SK-N-SH (cell line): ENCODE measurements around the gene CAPS. TPM values are rescaled to one million over a fixed set of nuclear protein-coding genes. Genes with fewer than 3 reads are reported as not detected.

ENCODE experiments used
- CTCF ChIA-PET: fragments of 300-600, 350-600 bp; formaldehyde crosslinking; extraction: SDS; loops from one replicate; lab custom pipeline; 2021; lab: Yijun Ruan, JAX
- POLR2A ChIA-PET: fragments of 350-600 bp; sonication (Branson Sonifier 250); formaldehyde crosslinking; extraction: SDS; loops from one replicate; lab custom pipeline; 2020; ENCODE audit warnings: antibody characterized with exemption, inconsistent platforms; lab: Yijun Ruan, JAX
- DNase-seq: peaks from one replicate; pipeline ENCODE4 v3.0.0; 2012
- H2AFZ ChIP-seq: fragments of 200-600 bp; sonication (generic); 2 replicates; pipeline ENCODE4 v1.8.1; 2016; ENCODE audit warnings: antibody characterized with exemption, mild to moderate bottlenecking, low read depth
- H3F3A ChIP-seq: fragments of 200-600 bp; sonication (generic); replicated peaks from 2 replicates; pipeline ENCODE3; 2016; ENCODE audit warnings: antibody characterized with exemption, mild to moderate bottlenecking; ENCODE audit not compliant: insufficient read depth
- H3K27ac ChIP-seq, 2 experiments: fragments of 200-500 bp in 1 of 2; fragments of 200-600 bp in 1 of 2; sonication (Bioruptor generic) in 1 of 2; sonication (generic), shearing (Covaris generic) in 1 of 2; 2 replicates each; pipeline versions ENCODE4 v1.5.1 to v1.6.1; 2014 to 2016; ENCODE audit warnings: low read depth in 2 of 2, inconsistent platforms in 1 of 2, low read length in 1 of 2, mild to moderate bottlenecking in 1 of 2, mixed read lengths in 1 of 2
- H3K27me3 ChIP-seq: fragments of 200-600 bp; sonication (generic), shearing (Covaris generic); 2 replicates; pipeline ENCODE4 v1.6.1; 2016; ENCODE audit warnings: mixed run types; ENCODE audit not compliant: insufficient read depth
- H3K36me3 ChIP-seq, 2 experiments: fragments of 200-500 bp in 1 of 2; fragments of 200-600 bp in 1 of 2; sonication (Bioruptor generic) in 1 of 2; sonication (generic) in 1 of 2; replicated peaks in 1 of 2; 2 replicates each; pipeline versions ENCODE3 to v1.5.1; 2014 to 2016; ENCODE audit warnings: low read length in 1 of 2, mild to moderate bottlenecking in 1 of 2; ENCODE audit not compliant: insufficient read depth in 2 of 2, control insufficient read depth in 1 of 2
- H3K4me1 ChIP-seq, 2 experiments: fragments of 200-500 bp in 1 of 2; fragments of 200-600 bp in 1 of 2; sonication (Bioruptor generic) in 1 of 2; sonication (generic), shearing (Covaris generic) in 1 of 2; 2 replicates each; pipeline versions ENCODE4 v1.5.1 to v1.6.1; 2014 to 2016; ENCODE audit warnings: low read depth in 1 of 2, low read length in 1 of 2, mixed run types in 1 of 2; ENCODE audit not compliant: insufficient read depth in 2 of 2, control insufficient read depth in 1 of 2
- H3K4me2 ChIP-seq: fragments of 200-600 bp; sonication (generic), shearing (Covaris generic); 2 replicates; pipeline ENCODE4 v1.6.1; 2017; ENCODE audit warnings: mixed run types
- H3K4me3 ChIP-seq, 2 experiments: fragments of 200-500 bp in 1 of 2; fragments of 200-600 bp in 1 of 2; sonication (Bioruptor generic) in 1 of 2; sonication (generic), shearing (Covaris generic) in 1 of 2; 2 replicates each; pipeline versions ENCODE4 v1.5.1 to v1.8.1; 2014 to 2016; ENCODE audit warnings: low read depth in 2 of 2, inconsistent platforms in 1 of 2, low read length in 1 of 2, mild to moderate bottlenecking in 1 of 2, mixed read lengths in 1 of 2, moderate library complexity in 1 of 2
- H3K79me2 ChIP-seq: fragments of 200-600 bp; sonication (generic); 2 replicates; pipeline ENCODE4 v1.8.1; 2017; ENCODE audit warnings: mild to moderate bottlenecking; ENCODE audit not compliant: insufficient read depth
- H3K9ac ChIP-seq: fragments of 200-600 bp; sonication (generic); 2 replicates; pipeline ENCODE4 v1.6.1; 2017; ENCODE audit warnings: mixed run types
- H3K9me2 ChIP-seq: fragments of 200-600 bp; sonication (generic); 2 replicates; pipeline ENCODE4 v1.6.1; 2017; ENCODE audit warnings: mixed run types
- H3K9me3 ChIP-seq: fragments of 200-600 bp; sonication (generic); 2 replicates; pipeline ENCODE4 v1.6.1; 2017; ENCODE audit warnings: mixed run types, mild to moderate bottlenecking, moderate library complexity
- H4K20me1 ChIP-seq: fragments of 200-600 bp; sonication (generic); 2 replicates; pipeline ENCODE4 v1.6.1; 2017; ENCODE audit warnings: mild to moderate bottlenecking, mixed run types; ENCODE audit not compliant: insufficient read depth
- CHD2 ChIP-seq: fragments of 150-350 bp; IDR thresholded peaks from 2 replicates; pipeline ENCODE4 v1.6.1; 2018; ENCODE audit warnings: low read length; ENCODE audit not compliant: partially characterized antibody
- CTCF ChIP-seq: fragments of 200-600 bp; sonication (generic); IDR thresholded peaks from 2 replicates; pipeline ENCODE4 v1.6.1; 2017; ENCODE audit warnings: antibody characterized with exemption, mild to moderate bottlenecking, moderate library complexity
- EZH2phosphoT487 ChIP-seq: fragments of 200-600 bp; sonication (generic); IDR thresholded peaks from 2 replicates; pipeline ENCODE4 v1.6.1; 2017; ENCODE audit warnings: low read depth, mixed run types, mild to moderate bottlenecking, antibody characterized with exemption, moderate library complexity, borderline replicate concordance
- FOSL2 ChIP-seq: IDR thresholded peaks from 2 replicates; pipeline ENCODE4 v1.4.0; 2012; ENCODE audit warnings: low read depth, mild to moderate bottlenecking, moderate library complexity, borderline replicate concordance
- FOXJ3 ChIP-seq: sonication (generic); formaldehyde crosslinking; IDR thresholded peaks from 2 replicates; pipeline ENCODE4 v1.5.1; 2020; ENCODE audit warnings: mild to moderate bottlenecking, missing genetic modification reagents
- FOXM1 ChIP-seq: IDR thresholded peaks from 2 replicates; pipeline ENCODE4 v1.4.0; 2012; ENCODE audit warnings: low read depth, mild to moderate bottlenecking
- GABPA ChIP-seq: IDR thresholded peaks from 2 replicates; pipeline ENCODE4 v1.4.0; 2012; ENCODE audit warnings: low read depth, mild to moderate bottlenecking
- GATA2 ChIP-seq: sonication (generic); formaldehyde crosslinking; IDR thresholded peaks from 2 replicates; pipeline ENCODE4 v1.5.0; 2020; ENCODE audit warnings: mild to moderate bottlenecking, missing genetic modification reagents
- IRF3 ChIP-seq: fragments of 150-350 bp; IDR thresholded peaks from 2 replicates; pipeline ENCODE4 v1.6.1; 2016; ENCODE audit warnings: mild to moderate bottlenecking, low read depth, low read length
- MAX ChIP-seq: IDR thresholded peaks from 2 replicates; pipeline ENCODE4 v1.4.0; 2012; ENCODE audit warnings: low read depth
- NRF1 ChIP-seq: IDR thresholded peaks from 2 replicates; pipeline ENCODE4 v1.6.1; 2012; ENCODE audit warnings: low read depth, mild to moderate bottlenecking, low read length
- PBX3 ChIP-seq: IDR thresholded peaks from 2 replicates; pipeline ENCODE4; 2012
- RCOR1 ChIP-seq: fragments of 150-350 bp; IDR thresholded peaks from 2 replicates; pipeline ENCODE4 v1.6.1; 2017; ENCODE audit warnings: antibody characterized with exemption, low read length
- RFX5 ChIP-seq: IDR thresholded peaks from 2 replicates; pipeline ENCODE4 v1.6.1; 2012; ENCODE audit warnings: mild to moderate bottlenecking, improper control_type of control experiment, low read length
- SIN3A ChIP-seq: IDR thresholded peaks from 2 replicates; pipeline ENCODE4 v1.6.1; 2012; ENCODE audit warnings: low read depth, mild to moderate bottlenecking, low read length, moderate library complexity, borderline replicate concordance
- SMC3 ChIP-seq: IDR thresholded peaks from 2 replicates; pipeline ENCODE4 v1.6.1; 2012; ENCODE audit warnings: low read depth, low read length, improper control_type of control experiment
- TAF1 ChIP-seq: IDR thresholded peaks from 2 replicates; pipeline ENCODE4 v1.6.1; 2012; ENCODE audit warnings: low read depth, mild to moderate bottlenecking, low read length, moderate library complexity, borderline replicate concordance
- TCF12 ChIP-seq: IDR thresholded peaks from 2 replicates; pipeline ENCODE4 v1.4.0; 2012
- TEAD4 ChIP-seq: IDR thresholded peaks from 2 replicates; pipeline ENCODE4 v1.4.0; 2012; ENCODE audit warnings: mild to moderate bottlenecking, borderline replicate concordance; ENCODE audit not compliant: insufficient read depth
- USF2 ChIP-seq: fragments of 150-350 bp; IDR thresholded peaks from 2 replicates; pipeline ENCODE4 v1.6.1; 2017; ENCODE audit warnings: antibody characterized with exemption, low read length, low read depth, borderline replicate concordance
- WGBS: methylation state at CpG from one replicate; pipeline ENCODE4 v1.1.6; 2017; ENCODE audit warnings: low lambda C conversion rate; 5-methylcytosine and 5-hydroxymethylcytosine counted together
- polyA plus RNA-seq, 3 experiments: library from polyadenylated mRNA; depleted of rRNA; stranded (reverse); fragments of >200 nt; gene quantifications; 2 replicates each; pipeline ENCODE4 v1.2.3, GENCODE V29; 2012

The CAPS gene
- polyA plus RNA-seq, 1 of the 3 experiments (the other 2 are of a cell fraction) = 13.4 TPM

GRCh38 chr19:5865772-5866171 is 48.3 kb upstream of the CAPS start:
- ChIA-PET CTCF (interaction anchor here (1.3 kb wide), 1 partner anchor 62 kb away, joined by 4 read pairs; no protein-coding TSS in a partner anchor), POLR2A (no interaction called here)
- DNase-seq = peak; percentile 15
- Histone ChIP-seq H3K9me2 (no peaks in the 10 kb centered on the region), H3K27me3 (no peaks in the 10 kb centered on the region), H3K9ac (no peak overlapping the region), H3K27ac (no peak overlapping the region), H3K9me3 (no peaks in the 10 kb centered on the region), H2AFZ (no peak overlapping the region), H3K79me2 (no peaks in the 10 kb centered on the region), H3K4me2 (no peak overlapping the region), H3F3A (no peaks in the 10 kb centered on the region), H3K4me3 (no peak overlapping the region), H3K36me3 (no peaks in the 10 kb centered on the region), H3K4me1 (no peaks in the 10 kb centered on the region), H4K20me1 (no peaks in the 10 kb centered on the region)
- WGBS = 60% methylated on average over 11 of the region's 11 CpGs
- TF ChIP-seq TEAD4 (no peak), TAF1 (no peak), FOXM1 (no peak), FOXJ3 (no peak), GATA2 (CRISPR knock-in tag) (no peak), SMC3 (no peak), SIN3A (no peak), USF2 (no peak), PBX3 (no peak), RFX5 (no peak), IRF3 (no peak), CTCF (no peak), FOSL2 (no peak), GABPA (no peak), TCF12 (no peak), NRF1 (no peak), RCOR1 (no peak), CHD2 (no peak), EZH2phosphoT487 (no peak), MAX (no peak)
